Prostate gland (tissue), 2 donors: ENCODE results near the gene TTR. TPM values are rescaled to one million over a fixed set of nuclear protein-coding genes. Genes with fewer than 3 reads are reported as not detected.

Experiments
- DNase-seq: peaks from one replicate; pipeline ENCODE4 v3.0.0-alpha.2; 2019; ENCODE audit warnings: low spot score
- H3K27ac ChIP-seq, 2 donors: fragments of 200-600 bp; sonication (generic); 2 replicates each; pipeline ENCODE4 v1.5.1; 2017 to 2019
- H3K27me3 ChIP-seq: fragments of 200-600 bp; sonication (generic); replicated peaks from 2 replicates; pipeline ENCODE4 v1.5.1; 2019; ENCODE audit not compliant: insufficient read depth
- H3K36me3 ChIP-seq, 2 donors: fragments of 200-600 bp; sonication (generic); 1 replicate in 1 of 2; 2 replicates in 1 of 2; pipeline versions ENCODE4 v1.5.1 to v1.8.1; 2017 to 2019
- H3K4me1 ChIP-seq: fragments of 200-600 bp; sonication (generic); replicated peaks from 2 replicates; pipeline ENCODE4 v1.5.1; 2019
- H3K4me3 ChIP-seq, 2 donors: fragments of 200-600 bp; sonication (generic); 2 replicates each; pipeline ENCODE4 v1.5.1; 2017 to 2019
- H3K9me3 ChIP-seq: fragments of 200-600 bp; sonication (generic); 2 replicates; pipeline ENCODE4 v1.5.1; 2017
- POLR2A ChIP-seq: fragments of 450-650 bp; IDR thresholded peaks from one replicate; pipeline ENCODE4 v1.6.1; 2016; ENCODE audit warnings: antibody characterized with exemption, mild to moderate bottlenecking
- POLR2AphosphoS5 ChIP-seq: sonication (generic); formaldehyde crosslinking; IDR thresholded peaks from one replicate; pipeline ENCODE4 v1.6.1; 2017; ENCODE audit warnings: antibody characterized with exemption
- WGBS: methylation state at CpG from one replicate; pipeline ENCODE4 v1.1.5; 2018; 5-methylcytosine and 5-hydroxymethylcytosine counted together
- intact Hi-C: fragments of 100-400 bp; cut with DNase I; formaldehyde crosslinking; loops from one replicate; pipeline ENCODE4 v1.14.2; 2022
- total RNA-seq, 2 donors: library from RNA; depleted of rRNA; stranded (reverse); fragments of >200 nt; gene quantifications; one replicate each; pipeline ENCODE4 v1.1.0, GENCODE V29; 2016
- TF ChIP-seq, protein P1 (sequence below), 4 experiments: fragments of 200-600 bp in 2 of 4; fragments of 450-650 bp in 2 of 4; sonication (generic) in 2 of 4; IDR thresholded peaks; 1 replicate in 3 of 4; 2 replicates in 1 of 4; pipeline ENCODE4 v1.5.1; 2016 to 2019; ENCODE audit warnings: antibody characterized with exemption in 4 of 4, mild to moderate bottlenecking in 2 of 4, moderate library complexity in 2 of 4

TTR gene
- total RNA-seq, 2 donors from 2014 or later: 0.50 TPM; not detected in 1

- intact Hi-C loops: no loop called here
- Histone ChIP-seq H3K4me3 (no peak overlapping the region), H3K9me3 (no peaks in the 10 kb centered on the region), H3K27me3 (no peaks in the 10 kb centered on the region), H3K4me1 (no peaks in the 10 kb centered on the region), H3K27ac (no peak overlapping the region), H3K36me3 (no peaks in the 10 kb centered on the region)
- TF ChIP-seq, protein P1, sequence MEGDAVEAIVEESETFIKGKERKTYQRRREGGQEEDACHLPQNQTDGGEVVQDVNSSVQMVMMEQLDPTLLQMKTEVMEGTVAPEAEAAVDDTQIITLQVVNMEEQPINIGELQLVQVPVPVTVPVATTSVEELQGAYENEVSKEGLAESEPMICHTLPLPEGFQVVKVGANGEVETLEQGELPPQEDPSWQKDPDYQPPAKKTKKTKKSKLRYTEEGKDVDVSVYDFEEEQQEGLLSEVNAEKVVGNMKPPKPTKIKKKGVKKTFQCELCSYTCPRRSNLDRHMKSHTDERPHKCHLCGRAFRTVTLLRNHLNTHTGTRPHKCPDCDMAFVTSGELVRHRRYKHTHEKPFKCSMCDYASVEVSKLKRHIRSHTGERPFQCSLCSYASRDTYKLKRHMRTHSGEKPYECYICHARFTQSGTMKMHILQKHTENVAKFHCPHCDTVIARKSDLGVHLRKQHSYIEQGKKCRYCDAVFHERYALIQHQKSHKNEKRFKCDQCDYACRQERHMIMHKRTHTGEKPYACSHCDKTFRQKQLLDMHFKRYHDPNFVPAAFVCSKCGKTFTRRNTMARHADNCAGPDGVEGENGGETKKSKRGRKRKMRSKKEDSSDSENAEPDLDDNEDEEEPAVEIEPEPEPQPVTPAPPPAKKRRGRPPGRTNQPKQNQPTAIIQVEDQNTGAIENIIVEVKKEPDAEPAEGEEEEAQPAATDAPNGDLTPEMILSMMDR (IDR thresholded peaks at IDR 0.05): no peak
- no peak for TF ChIP-seq POLR2A
- no peak for TF ChIP-seq POLR2AphosphoS5
- no peak for DNase-seq
- 92% methylated on average over 5 of the region's 5 CpGs for WGBS
Measured at GRCh38 chr18:31611511-31611910, 19.8 kb downstream of the TTR start.

DNA sequence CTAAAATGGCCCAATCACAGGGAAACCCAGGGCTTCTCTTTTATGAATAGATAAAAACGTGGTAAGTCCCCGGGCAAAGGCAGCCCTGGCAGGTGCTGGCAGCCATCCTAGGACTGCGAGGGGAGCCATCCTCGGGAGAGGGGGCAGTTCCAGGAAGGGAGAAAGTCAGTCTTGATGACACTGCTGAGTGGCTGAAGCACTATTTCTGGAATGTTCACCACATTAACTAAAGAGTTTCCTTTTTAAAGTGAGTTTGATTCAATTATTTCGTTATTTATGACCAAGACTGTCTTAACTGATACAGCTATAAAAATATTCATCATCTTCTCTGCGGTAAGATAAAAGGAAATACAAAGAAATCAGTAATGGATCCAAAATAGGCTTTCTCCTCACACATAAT lies 20.4 kb downstream of the TTR start:
- Histone ChIP-seq H3K27me3 (no peaks in the 10 kb centered on the region), H3K27ac (no peak overlapping the region), H3K4me3 (no peak overlapping the region), H3K36me3 (no peaks in the 10 kb centered on the region), H3K4me1 (no peaks in the 10 kb centered on the region), H3K9me3 (no peaks in the 10 kb centered on the region)
- intact Hi-C loops: no loop called here
- WGBS: 29% methylated on average over 6 of the region's 6 CpGs
- no peak for DNase-seq
- TF ChIP-seq POLR2AphosphoS5: no peak
- TF ChIP-seq, protein P1 (IDR thresholded peaks at IDR 0.05): no peak
- TF ChIP-seq POLR2A: no peak

- no peaks in the 10 kb centered on the region for H3K9me3 ChIP-seq
- H3K4me3 ChIP-seq: no peak overlapping the region
- H3K36me3 ChIP-seq: no peaks in the 10 kb centered on the region
- DNase-seq: no peak
- H3K27ac ChIP-seq: no peak overlapping the region
- no peaks in the 10 kb centered on the region for H3K4me1 ChIP-seq
- no peaks in the 10 kb centered on the region for H3K27me3 ChIP-seq
- TF ChIP-seq POLR2A (no peak), POLR2AphosphoS5 (no peak)
- intact Hi-C loops: no loop called here
- WGBS: 81% methylated on average over 2 of the region's 2 CpGs
Measured at GRCh38 chr18:31614044-31614443, 22.4 kb downstream of the TTR start.

- no peak overlapping the region for H3K27ac ChIP-seq
- no peaks in the 10 kb centered on the region for H3K4me1 ChIP-seq
- intact Hi-C loops: no loop called here
- H3K36me3 ChIP-seq: no peaks in the 10 kb centered on the region
- no peak for DNase-seq
- H3K4me3 ChIP-seq: no peak overlapping the region
- H3K9me3 ChIP-seq: no peaks in the 10 kb centered on the region
- H3K27me3 ChIP-seq: no peaks in the 10 kb centered on the region
- TF ChIP-seq POLR2AphosphoS5: no peak
- TF ChIP-seq, protein P1 (IDR thresholded peaks at IDR 0.05): no peak
- no peak for TF ChIP-seq POLR2A
- WGBS: 63% methylated on average over 4 of the region's 4 CpGs
Measured at GRCh38 chr18:31616586-31616985, 24.9 kb downstream of the TTR start.

DNA sequence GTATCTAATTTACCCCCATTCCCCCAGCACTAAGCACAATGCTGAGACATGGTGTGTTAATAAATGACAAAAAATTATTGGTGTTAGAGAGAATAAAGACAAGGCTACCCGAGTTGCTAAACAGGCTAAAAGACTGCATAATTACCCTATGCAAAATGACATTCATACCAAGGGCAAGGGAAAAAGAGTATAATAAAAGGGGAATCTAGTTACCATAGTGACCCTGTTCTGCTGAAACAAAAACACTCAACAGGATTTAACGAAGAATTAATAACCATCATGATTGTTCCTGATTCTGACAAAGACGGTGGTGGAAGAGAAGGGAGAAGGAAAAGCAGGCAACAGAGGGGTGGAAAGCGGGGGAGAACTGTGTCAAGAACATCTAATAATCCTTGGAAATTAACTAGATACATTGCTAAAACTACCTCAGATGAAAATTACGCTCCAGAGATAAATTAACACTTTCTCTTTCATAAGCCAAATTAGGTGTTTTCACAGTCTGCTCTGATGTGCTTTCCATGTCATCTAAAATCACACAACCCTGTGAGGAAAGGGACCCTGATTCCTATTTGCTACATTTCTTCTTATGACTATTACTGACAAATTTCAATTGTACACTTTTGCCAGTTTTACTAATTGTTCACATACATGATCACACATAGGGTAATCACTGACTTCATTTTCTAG lies 25.5 kb downstream of the TTR start:
- WGBS: 57% methylated on average over 5 of the region's 5 CpGs
- Histone ChIP-seq H3K4me1 (no peaks in the 10 kb centered on the region), H3K4me3 (no peak overlapping the region), H3K9me3 (no peaks in the 10 kb centered on the region), H3K36me3 (no peaks in the 10 kb centered on the region), H3K27ac (no peak overlapping the region), H3K27me3 (no peaks in the 10 kb centered on the region)
- TF ChIP-seq POLR2AphosphoS5: no peak
- no peak for TF ChIP-seq POLR2A
- TF ChIP-seq, protein P1 (IDR thresholded peaks at IDR 0.05): no peak
- intact Hi-C loops: no loop called here
- DNase-seq: no peak
